DMS 273 (cell line): ENCODE data around the gene MAN2A2.

ENCODE experiments used
- DNase-seq: peaks from one replicate; lab custom pipeline; 2025; ENCODE audit not compliant: unreplicated experiment; lab: John Stamatoyannopoulos, UW

Gene MAN2A2

DNA sequence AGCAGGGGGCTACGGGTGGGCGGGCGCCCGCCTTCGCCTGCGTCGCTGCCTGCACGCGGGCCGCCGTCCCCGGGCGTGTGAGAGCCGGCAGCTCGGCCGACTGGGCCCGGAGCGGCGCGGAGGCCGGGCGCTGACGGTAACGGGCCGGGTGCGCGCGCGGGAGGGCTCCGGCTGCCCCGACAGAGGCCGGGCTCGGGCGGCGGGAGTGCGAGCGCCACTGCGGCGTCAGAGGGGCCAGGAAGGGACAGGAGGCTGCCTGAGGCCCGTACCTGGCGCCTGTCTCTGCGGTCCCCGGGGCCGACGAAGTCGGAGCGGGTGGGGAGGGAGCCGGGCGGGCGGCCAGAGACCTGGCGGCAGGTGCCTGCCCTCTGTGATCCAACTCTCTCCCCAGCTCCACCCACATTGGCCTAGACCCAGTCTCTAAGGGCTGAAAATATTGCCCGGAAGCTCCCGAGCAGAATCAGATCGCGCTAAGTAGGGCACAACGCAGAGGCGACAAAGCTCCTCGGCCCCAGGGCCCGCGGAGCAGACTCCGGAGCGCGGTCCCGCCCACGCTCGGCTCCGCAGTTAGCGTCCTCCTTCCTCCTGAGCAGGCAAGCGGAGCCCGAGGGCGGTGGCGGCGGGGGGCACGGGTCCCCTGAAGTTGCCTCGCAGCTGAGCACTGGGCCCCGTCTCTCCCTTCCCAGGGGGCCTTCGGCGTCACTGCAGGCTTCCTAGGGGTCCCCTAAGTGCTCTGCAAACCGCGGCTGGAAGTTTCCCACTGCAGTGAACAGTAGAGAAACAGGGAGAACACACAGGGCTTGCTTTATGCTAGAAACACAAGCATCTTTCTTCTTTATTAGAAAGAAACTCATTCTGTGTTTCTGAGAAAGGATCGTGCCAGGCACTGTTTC is at the start of gene MAN2A2:
MAN2A2 (plus strand) TSS at position 463 of the 893 bp plus-strand sequence. CDS start 906 bp downstream, outside the sequence.
- DNase-seq: peak; percentile 67

DNA sequence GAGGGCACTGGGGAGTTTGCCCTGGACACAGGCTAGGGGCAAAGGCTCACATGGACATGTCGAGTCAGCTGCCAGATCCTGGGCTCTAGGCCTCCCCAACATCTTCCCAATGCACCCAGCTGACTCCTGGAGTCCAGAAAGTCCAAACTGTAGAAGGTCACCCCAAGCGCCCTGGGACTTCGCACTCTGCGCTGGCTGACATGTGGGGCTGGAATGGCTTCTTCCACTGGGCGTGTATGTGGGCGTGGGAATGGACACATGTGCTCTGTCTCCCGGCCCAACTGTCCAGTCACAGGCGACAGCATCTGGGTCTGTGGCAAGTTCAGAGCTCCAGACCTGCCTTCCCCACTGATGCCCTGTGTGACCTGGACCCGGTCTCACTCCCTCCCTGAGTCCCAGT is 48.0 kb upstream of the MAN2A2 start:
- no peak for DNase-seq

DNA sequence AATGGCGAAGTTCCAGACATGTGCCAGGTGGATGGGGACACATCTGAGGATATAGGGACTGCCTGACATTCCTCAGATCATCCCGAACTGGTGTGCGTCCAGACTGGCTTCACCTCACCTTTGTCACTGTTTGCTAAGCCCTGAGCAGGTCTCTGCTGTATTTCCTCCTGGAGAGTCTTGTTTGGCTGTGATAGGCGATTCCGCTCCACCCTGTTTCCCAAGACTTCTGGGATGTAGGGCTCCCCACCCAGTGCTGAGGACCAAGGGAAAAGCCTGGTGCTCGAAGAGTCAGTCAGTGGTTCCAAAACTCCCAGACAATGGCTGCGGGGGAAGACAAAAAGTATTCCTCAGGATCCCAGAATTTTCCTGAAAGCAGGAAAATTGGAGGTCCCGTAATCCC is 45.8 kb upstream of the MAN2A2 start:
- no peak for DNase-seq

DNA sequence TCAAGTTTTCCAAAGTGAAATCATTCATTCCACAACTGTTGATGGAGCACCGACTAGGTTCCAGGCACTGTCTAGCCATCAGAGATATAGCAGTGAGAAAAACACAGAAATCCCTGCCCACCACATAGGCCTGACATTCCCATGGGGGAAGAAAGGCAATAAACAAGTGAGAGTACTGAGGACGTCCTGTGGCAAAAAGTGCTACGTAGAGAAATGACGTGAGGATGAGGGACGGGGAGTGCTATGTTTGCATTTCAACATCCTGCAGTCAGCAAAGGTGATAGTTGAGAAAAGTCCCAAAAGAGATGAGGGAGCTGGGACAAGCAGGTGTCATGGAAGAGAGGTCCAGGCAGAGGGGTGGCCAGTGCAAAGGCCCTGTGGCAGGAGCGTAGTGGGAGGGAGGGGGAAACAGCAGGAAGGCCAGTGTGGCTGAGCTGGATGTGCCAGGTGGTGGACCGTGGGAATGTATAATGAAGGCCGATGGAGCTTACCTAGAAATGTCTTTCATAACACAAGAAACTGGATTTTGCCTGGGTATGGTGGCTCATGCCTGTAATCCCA is 45.1 kb upstream of the MAN2A2 start:
- no peak for DNase-seq

DNA sequence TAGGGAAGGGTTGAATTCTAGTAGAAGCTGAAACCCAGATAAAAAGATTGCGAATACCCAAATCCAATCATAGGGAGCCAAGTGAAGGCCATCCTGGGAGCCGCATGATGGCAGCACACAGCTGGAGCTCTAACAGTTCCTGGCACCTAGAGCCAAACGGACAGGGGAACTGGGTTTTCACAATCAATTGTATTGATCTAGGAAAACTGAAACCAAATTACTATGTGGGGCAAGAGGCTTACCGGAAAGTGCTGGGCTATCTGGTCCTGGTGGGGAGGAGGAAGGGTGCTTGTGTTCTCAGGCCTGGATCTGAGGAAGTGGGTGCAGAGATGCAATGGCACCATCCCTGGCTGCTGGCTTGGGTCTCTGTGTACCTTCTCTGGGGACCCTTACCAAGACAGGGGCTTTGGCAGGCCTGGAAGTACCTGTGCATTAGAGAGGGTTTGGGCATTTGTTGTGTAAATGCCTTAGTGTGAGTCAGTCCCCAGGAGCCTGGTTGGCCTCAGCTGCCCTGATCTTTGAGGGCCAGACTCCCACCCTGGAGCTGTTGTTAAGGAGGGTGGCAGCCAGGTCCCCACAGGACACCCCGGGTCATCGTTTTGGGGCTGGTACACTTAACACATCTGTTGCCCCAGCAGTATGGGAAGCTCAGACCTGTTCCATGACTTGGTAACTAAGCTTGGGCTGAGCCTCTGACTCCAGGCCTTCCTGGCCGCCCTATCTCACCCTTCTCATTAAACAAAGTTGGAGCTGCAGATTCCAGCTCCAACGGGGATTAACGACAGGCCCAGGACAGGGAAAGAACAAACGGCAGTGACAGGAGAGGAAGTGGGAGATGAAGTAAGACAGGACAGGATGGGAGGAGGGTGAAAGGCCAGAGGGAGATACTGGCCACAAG is 43.6 kb upstream of the MAN2A2 start:
- DNase-seq: no peak

DNA sequence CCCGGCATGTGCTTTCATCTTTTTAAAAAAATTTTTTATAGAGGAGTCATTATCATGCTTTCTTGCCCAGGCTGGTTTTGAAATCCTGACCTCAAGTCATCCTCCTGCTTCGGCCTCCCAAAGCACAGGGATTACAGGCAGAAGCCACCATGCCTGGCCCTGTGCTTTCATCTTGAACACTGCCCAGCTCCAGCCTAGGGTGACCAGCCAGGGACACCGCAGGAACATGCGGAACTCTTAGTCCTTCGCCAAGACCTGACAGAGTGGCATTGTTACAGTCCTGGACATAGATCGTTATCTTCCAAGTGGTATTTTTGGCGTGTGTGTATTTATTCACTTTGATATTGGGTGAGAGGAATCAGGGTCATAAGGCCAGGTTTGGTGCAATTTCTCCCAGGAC is 42.7 kb upstream of the MAN2A2 start:
- DNase-seq: no peak

DNA sequence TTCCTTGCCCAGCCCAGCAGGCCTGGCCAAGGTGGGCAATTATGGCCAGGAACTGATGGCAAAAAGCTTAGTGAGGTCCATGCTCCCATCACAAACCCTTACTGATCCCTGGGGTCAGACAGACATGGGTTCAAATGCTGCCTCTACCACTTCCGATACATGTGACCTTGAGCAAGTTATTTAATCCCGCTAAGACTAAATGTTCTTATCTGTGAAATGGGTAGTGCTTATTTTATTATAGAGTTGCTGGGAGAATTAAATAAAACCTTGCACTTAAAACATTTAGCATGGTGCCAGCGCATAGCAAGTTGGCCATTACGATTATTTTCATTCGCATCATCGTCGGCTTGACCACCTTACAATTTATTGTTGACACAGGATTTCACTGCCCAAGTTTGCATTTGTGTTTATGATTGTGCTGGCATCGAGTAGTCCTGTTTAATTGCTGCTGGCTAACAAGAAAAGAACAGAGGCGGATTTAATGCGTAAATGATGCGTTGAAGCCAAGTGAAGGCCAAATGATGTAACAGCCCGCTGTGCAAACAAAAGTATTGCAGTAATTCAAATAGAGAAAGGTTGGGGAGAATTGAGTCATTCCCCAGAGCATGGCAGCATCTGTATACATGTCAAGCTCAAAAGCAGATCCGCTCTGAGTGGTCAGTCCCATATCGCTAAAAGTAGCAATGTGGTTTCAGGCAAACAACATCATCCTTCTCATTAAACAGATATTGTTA is 42.0 kb upstream of the MAN2A2 start:
- DNase-seq: no peak

DNA sequence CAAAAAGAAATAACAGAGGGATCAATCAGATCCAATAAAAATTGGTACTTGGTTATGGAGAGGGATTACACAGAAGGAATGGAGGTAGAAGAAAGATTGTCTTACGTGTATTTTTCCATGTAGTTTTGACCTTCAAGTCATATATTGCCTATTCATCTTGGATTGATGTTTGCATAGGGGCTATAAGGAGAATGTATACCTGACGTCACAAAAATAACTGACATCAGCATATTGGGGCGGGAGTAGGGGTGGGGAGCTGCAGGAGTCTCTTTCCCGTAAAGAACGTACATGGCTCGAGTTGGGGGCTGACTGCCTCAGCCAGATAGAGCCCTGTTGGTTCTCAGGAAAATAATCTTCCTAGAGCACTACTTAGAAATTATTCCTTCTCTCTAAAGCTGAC is 40.6 kb upstream of the MAN2A2 start:
- DNase-seq: no peak

DNA sequence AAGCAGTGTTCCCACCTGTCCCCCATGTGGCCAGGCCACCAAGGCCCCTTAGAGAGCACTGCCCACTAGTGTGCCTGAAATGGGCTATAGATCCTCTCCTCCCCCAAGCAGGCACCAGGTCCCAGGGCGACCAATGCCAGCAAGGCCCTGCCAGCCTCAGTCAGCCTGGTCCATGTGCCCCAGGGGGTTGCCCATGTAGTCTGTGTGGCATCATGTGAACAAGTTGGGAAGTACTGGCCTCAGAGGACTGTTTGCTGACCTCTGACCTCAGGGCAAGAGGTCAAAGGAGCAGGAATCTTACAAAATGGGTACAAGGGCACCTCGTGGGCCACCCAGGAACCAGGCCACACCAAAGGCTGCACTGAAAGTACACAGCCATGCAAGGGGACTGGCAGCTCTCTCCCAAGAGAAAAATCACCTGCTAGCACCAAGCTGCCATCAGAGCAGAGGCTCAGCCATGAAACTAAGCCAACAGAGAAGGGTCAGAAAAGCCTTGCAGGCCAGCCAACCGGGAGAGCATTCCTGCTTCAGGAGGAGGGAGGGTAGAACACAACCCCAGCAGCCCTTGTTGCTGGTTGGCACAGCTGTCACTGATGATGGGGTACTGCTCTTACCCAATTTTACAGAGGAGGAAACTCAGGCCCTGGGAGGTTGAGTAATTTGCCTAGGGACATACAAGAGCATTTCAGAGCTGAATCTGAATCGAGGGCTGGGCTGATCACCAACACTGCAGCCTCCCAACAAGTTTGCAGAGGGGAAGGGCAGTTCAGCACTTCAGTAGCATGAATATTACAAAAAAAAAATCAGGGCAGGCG is 39.9 kb upstream of the MAN2A2 start:
- DNase-seq: no peak

DNA sequence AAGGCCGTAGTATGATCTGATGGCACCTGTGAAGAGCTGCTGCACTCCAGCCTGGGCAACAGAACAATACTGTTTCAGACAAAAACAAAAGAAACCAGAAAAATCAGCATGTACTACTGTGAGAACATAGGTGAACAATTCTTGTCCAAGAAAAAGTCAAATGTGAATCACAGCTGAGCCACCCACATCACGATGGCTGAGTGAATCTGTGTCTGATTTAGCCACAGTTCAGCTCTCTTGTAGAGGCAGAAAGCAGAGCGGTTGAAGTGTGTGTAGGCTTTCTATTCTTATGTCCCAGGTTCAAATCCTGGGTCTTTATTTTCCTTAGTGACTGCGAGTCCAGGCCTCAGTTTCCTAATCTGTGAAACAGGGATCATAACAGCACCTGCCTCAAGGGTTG is 39.1 kb upstream of the MAN2A2 start:
- DNase-seq: no peak

DNA sequence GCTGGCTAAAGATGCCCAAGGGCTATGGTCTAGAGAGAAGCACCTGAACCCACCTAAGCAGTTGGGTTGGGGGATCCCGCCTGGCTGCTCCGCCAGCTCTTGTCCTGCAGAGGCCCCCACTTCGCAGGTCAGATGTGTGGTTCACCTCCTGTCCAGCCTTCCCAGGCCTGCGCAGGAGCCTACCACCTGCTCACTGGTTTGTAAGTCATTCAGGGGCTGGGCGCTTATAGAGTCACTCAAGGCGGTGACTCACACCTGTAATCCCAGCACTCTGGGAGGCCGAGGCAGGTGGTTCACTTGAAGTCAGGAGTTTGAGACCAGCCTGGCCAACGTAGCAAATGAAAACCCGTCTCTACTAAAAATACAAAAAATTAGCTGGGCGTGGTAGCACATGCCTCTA is 38.6 kb upstream of the MAN2A2 start:
- no peak for DNase-seq

DNA sequence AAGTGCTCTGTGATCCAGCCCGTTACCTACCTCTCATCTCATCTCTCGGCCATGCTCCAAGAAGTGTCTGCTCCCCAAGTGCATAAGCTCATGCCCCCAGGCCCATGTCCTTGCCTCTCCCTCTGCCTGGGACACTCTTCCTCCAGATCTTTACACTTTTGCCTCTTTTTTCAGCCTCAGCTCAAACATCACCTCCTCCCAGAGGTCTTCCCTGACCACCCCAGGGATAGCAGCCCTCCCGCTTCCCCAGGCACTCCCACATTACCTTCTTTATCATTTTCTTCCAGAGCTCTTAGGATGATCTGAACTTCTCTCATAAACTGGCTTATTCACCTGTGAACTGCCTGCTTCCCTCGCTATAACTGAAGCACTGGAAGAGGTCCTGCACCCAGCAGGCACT is 37.4 kb upstream of the MAN2A2 start:
- no peak for DNase-seq

DNA sequence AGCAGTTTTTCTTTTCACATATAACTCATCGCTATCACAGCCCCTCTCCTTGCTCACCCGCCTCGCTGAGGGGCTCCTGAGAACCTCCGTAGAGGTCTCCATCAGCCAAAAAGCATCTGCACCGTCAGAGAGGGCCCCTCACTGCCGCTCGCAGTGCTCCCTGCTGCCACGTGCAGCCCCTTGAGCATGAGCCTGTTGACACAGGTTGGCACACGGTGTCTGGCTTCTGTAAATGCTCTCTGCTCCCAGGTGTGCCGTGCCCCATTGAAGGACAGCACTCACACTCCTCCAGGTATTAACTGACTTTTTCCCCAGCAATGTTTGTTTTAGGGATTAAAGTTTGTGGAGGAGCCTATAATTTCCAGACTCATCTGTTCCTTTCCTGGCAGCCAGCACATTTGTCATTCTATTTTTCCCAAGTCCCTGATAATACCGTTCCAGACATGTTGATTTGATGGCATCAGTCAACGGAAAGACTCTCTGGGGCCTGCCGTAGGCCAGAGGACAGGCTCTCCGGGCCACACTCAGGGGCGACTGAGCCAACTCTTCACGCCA is 36.9 kb upstream of the MAN2A2 start:
- no peak for DNase-seq

DNA sequence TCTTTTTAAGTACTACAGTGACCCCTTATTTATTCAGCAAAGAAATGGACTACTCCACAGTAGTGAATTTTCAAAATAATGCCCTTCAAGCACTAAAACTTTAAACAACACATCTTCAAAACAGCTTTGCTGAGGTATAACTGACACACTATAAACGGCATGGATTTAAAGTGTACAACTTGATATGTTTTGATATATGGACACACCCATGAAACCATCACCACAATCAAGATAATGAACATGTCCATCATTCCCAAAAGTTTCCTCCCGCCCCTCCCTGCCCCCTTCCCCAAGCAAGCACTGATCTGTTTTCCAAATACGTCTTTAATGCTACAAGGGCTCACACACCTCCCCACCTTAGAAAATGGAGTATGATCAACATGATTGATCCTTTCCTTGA is 36.3 kb upstream of the MAN2A2 start:
- no peak for DNase-seq

DNA sequence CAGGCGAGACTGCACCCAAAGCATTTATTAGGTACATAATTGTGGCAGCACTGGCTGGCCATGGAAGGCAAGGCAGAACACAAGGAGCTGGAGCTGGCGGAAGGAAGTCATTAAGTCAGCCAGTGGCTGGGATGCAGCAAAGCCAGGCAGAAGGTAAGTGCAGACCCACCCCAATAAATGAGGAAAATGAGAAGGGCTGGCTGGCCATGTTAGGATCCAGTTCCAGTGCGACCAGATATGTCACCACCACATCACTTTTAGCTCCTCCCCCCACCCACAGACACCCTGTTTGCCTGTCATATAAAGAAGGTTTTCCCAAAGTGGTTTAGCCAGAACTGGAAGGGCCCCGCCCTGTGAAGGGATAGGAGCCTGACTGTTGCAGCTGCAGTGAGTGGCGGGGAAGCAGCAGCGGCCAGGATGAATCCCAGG is 34.8 kb upstream of the MAN2A2 start, which contains the start of gene FURIN:
FURIN (plus strand) TSS at position 328 of the 429 bp plus-strand sequence. CDS start 7,153 bp downstream, outside the sequence.
- DNase-seq: no peak

DNA sequence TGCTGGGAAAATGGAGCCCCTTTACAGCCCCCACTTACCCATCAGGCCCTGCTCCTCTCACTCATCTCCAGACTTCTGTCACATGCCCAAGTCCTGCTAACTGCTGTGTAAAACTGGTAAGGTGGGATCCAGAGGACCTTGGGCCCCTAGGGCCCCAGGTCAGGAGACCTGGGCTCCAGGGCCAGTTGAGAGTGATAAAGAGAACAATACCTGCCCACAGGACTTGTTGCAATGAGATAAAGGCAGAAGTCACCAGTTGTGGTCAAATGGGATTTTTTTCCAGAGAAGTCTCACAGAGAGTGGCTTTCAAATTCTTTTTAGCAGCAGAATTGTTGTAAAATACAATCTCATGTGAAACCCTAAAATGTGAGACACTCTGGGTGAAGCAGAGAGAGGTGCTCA is 34.0 kb upstream of the MAN2A2 start:
- no peak for DNase-seq

DNA sequence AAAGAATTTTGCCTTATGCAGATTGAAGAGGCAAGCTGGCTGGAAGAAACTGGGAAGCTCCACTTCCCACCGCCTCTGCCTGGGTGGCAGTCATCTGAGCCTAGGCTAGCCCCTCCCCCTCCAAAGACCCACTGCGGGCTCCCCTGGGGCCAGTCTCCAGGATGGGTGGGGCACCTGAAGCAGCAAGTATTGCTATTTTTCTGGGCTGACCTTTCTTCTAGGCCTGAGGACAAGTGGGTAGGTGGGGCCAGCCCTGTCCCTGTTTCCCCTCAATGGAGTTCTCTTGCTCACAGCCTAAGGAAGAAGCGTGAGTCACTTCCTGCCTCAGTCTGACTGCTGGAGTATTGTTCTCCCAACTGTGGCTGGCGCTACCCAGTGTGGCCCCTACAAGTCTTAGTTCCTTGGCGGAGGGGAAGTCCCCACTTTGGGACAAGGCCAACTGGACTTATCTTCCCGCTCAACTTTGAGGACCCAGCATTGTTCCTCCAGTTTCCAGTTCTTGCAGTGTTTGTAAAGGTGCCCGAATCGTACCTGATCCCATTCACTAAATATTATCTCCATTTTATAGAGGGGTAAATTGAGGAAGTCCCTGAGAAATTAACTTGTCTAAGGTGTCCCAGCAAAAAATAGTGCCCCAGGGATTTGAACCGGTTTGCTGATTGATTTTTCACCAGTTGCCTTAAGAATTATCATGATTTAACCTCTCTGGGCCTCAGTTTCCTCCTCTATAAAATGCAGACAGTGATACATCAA is 33.3 kb upstream of the MAN2A2 start:
- no peak for DNase-seq

DNA sequence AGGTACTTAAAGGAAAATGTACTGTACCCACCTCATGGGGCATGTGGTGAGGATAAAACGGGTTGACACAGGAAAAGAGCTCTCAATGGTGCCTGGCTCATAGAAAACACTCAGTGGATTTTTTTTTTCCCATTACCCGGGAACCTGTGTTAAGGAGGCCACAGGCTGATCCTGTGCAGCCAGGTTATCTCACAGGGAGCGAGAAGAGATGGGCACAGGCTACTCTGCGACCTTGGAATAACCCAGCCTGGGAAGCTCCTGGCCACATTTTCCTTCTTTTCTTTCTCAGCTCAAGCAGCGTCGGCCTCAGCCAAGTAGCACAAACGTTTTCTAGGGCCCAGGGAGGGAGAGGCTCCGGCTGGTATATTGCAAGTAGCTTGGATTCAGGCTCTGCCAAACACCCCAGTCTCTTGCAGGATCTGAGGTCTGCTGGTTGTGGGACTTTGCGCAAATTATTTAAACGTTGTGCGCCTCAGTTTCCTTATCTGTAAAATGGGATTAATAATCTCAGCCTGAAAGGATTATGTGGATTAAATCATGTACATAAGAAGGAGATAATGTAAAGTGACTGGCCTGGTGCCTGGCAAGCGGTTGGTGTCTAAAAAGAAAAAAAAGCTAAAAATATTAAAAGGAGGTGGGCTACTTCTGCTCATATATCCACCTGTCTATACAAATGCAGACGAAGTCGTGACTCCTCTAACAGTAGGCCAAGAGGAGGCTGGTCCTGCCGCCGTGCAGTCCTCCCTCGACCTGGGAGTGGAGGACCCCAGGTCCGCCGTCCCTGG is 32.6 kb upstream of the MAN2A2 start:
- DNase-seq: no peak
